BLaER1 (cell line): ENCODE data around the gene RNU4-1.
A peak's percentile ranks its signal among the peaks of the same experiment; 100 is the strongest.
"Not testable (repeated sequence)": the region's sequence is repeated elsewhere in the genome, so short reads cannot be mapped to it uniquely, and the experiment has no call there.

Experiments
- H3K27ac ChIP-seq: shearing (Covaris generic); formaldehyde crosslinking; 2 replicates; pipeline ENCODE4 v1.8.1; 2022
- H3K27me3 ChIP-seq: shearing (Covaris generic); formaldehyde crosslinking; 2 replicates; pipeline ENCODE4 v1.8.1; 2022
- H3K36me3 ChIP-seq: shearing (Covaris generic); formaldehyde crosslinking; 2 replicates; pipeline ENCODE4 v1.8.1; 2022
- H3K4me1 ChIP-seq: shearing (Covaris generic); formaldehyde crosslinking; 2 replicates; pipeline ENCODE4 v1.8.1; 2022
- H3K4me2 ChIP-seq: shearing (Covaris generic); formaldehyde crosslinking; 2 replicates; pipeline ENCODE4 v1.8.1; 2022
- H3K4me3 ChIP-seq: shearing (Covaris generic); formaldehyde crosslinking; 2 replicates; pipeline ENCODE4 v1.8.1; 2022
- H3K9ac ChIP-seq: shearing (Covaris generic); formaldehyde crosslinking; 2 replicates; pipeline ENCODE4 v1.8.1; 2022
- H3K9me3 ChIP-seq: shearing (Covaris generic); formaldehyde crosslinking; 2 replicates; pipeline ENCODE4 v1.8.1; 2022
- H4K20me1 ChIP-seq: shearing (Covaris generic); formaldehyde crosslinking; 2 replicates; pipeline ENCODE4 v1.8.1; 2022
- Cebpa-rat ChIP-seq: shearing (Covaris generic); IDR thresholded peaks from 2 replicates; pipeline ENCODE4 v1.8.1; 2022

Gene RNU4-1

GRCh38 chr12:120249266-120249874 lies 43.7 kb downstream of the RNU4-1 start:
- Histone ChIP-seq H3K9me3 (no peaks in the 10 kb centered on the region), H3K9ac (no peak overlapping the region), H3K4me2 (peak overlapping the region; percentile 31; the same call in 1 of the 2 replicates), H3K27me3 (peaks cover 9% of the 10 kb centered on the region; the same call in 1 of the 2 replicates), H3K36me3 (no peaks in the 10 kb centered on the region), H3K4me3 (no peak overlapping the region), H4K20me1 (peaks cover 79% of the 10 kb centered on the region), H3K4me1 (peaks cover 53% of the 10 kb centered on the region), H3K27ac (no peak overlapping the region)
- TF ChIP-seq Cebpa-rat, result no peak

- TF ChIP-seq Cebpa-rat, result no peak
- Histone ChIP-seq H3K4me3 (no peak overlapping the region), H3K9me3 (no peaks in the 10 kb centered on the region), H3K27ac (no peak overlapping the region), H3K9ac (no peak overlapping the region), H3K36me3 (no peaks in the 10 kb centered on the region), H4K20me1 (peaks cover 79% of the 10 kb centered on the region), H3K4me1 (peaks cover 39% of the 10 kb centered on the region), H3K27me3 (peaks cover 9% of the 10 kb centered on the region; the same call in 1 of the 2 replicates), H3K4me2 (no peak overlapping the region)
Measured at GRCh38 chr12:120247621-120248030, 45.4 kb downstream of the RNU4-1 start.

GRCh38 chr12:120247183-120247582 lies 45.9 kb downstream of the RNU4-1 start:
- Histone ChIP-seq H3K4me3 (no peak overlapping the region), H3K27me3 (peaks cover 9% of the 10 kb centered on the region; the same call in 1 of the 2 replicates), H3K9me3 (no peaks in the 10 kb centered on the region), H3K27ac (no peak overlapping the region), H3K36me3 (no peaks in the 10 kb centered on the region), H3K9ac (no peak overlapping the region), H3K4me2 (no peak overlapping the region), H4K20me1 (peaks cover 79% of the 10 kb centered on the region), H3K4me1 (peaks cover 39% of the 10 kb centered on the region)
- TF ChIP-seq Cebpa-rat, result no peak

GRCh38 chr12:120246705-120247104 lies 46.3 kb downstream of the RNU4-1 start:
- H3K9me3 ChIP-seq, H3K4me2 ChIP-seq, H3K4me3 ChIP-seq, H3K27ac ChIP-seq, H3K9ac ChIP-seq, H3K36me3 ChIP-seq, H3K27me3 ChIP-seq: not testable (repeated sequence)
- H3K4me1 ChIP-seq, result peaks cover 39% of the 10 kb centered on the region
- H4K20me1 ChIP-seq, result peaks cover 79% of the 10 kb centered on the region
